Keratinocyte (primary cell): Measurements from ENCODE around the gene CC2D1A. TPM values are rescaled to one million over a fixed set of nuclear protein-coding genes. Genes with fewer than 3 reads are reported as not detected.

Experiments used
- DNase-seq: peaks from one replicate; pipeline ENCODE4 v3.0.0-alpha.2; 2011; ENCODE audit warnings: low read depth, missing footprints, low spot score
- FAIRE-seq: peaks from 2 replicates; lab custom pipeline; 2011; peaks lifted over from hg19 to GRCh38; lab: Jason Lieb, UNC
- H2AFZ ChIP-seq: 2 replicates; pipeline ENCODE4 v1.6.0; 2012; ENCODE audit warnings: low read length, control low read depth, inconsistent platforms; ENCODE audit not compliant: control insufficient read depth
- H3K27ac ChIP-seq: 2 replicates; pipeline ENCODE4 v1.5.1; 2011; ENCODE audit warnings: low read length; ENCODE audit not compliant: control insufficient read depth, insufficient read depth
- H3K27me3 ChIP-seq: 3 replicates; pipeline ENCODE4 v1.6.0; 2011; ENCODE audit warnings: low read length; ENCODE audit not compliant: control insufficient read depth, insufficient read depth; ENCODE audit errors: extremely low read depth
- H3K36me3 ChIP-seq, 2 experiments: 2 replicates in 1 of 2; 3 replicates in 1 of 2; pipeline ENCODE4 v1.5.1; 2011; ENCODE audit warnings: low read length in 2 of 2, mild to moderate bottlenecking in 1 of 2; ENCODE audit not compliant: control insufficient read depth in 2 of 2, insufficient read depth in 2 of 2; ENCODE audit errors: extremely low read depth in 1 of 2
- H3K4me1 ChIP-seq: 3 replicates; pipeline ENCODE4 v1.5.1; 2011; ENCODE audit warnings: low read length; ENCODE audit not compliant: control insufficient read depth, insufficient read depth; ENCODE audit errors: extremely low read depth
- H3K4me2 ChIP-seq: 3 replicates; pipeline ENCODE4 v1.6.0; 2011; ENCODE audit warnings: low read depth, low read length; ENCODE audit not compliant: control insufficient read depth, insufficient read depth; ENCODE audit errors: extremely low read depth
- H3K4me3 ChIP-seq, 3 experiments: fragments of 200-600 bp in 1 of 3; sonication (generic) in 1 of 3; 2 replicates in 2 of 3; 3 replicates in 1 of 3; pipeline ENCODE4 v1.5.1; 2011 to 2016; ENCODE audit warnings: low read length in 3 of 3, mild to moderate bottlenecking in 3 of 3, control low read depth in 2 of 3, inconsistent platforms in 1 of 3, low read depth in 1 of 3, mixed read lengths in 1 of 3, mixed run types in 1 of 3, moderate library complexity in 1 of 3; ENCODE audit not compliant: control insufficient read depth in 2 of 3, insufficient read depth in 2 of 3; ENCODE audit errors: extremely low read depth in 1 of 3
- H3K79me2 ChIP-seq: 2 replicates; pipeline ENCODE4 v1.6.0; 2012; ENCODE audit warnings: low read length; ENCODE audit not compliant: control insufficient read depth, insufficient read depth
- H3K9ac ChIP-seq: 3 replicates; pipeline ENCODE4 v1.6.0; 2011; ENCODE audit warnings: low read length; ENCODE audit not compliant: control insufficient read depth, insufficient read depth; ENCODE audit errors: extremely low read depth
- H3K9me1 ChIP-seq: 3 replicates; pipeline ENCODE4 v1.6.0; 2011; ENCODE audit warnings: low read length; ENCODE audit not compliant: control insufficient read depth, insufficient read depth; ENCODE audit errors: extremely low read depth
- H3K9me3 ChIP-seq: 2 replicates; pipeline ENCODE4 v1.5.1; 2012; ENCODE audit warnings: low read depth, low read length; ENCODE audit not compliant: control insufficient read depth
- H4K20me1 ChIP-seq: 3 replicates; pipeline ENCODE4 v1.6.0; 2011; ENCODE audit warnings: low read length; ENCODE audit not compliant: control insufficient read depth, insufficient read depth; ENCODE audit errors: extremely low read depth
- CTCF ChIP-seq, 3 experiments: IDR thresholded peaks in 1 of 3; conservative IDR thresholded peaks in 1 of 3; optimal IDR thresholded peaks in 1 of 3; 2 replicates in 2 of 3; 3 replicates in 1 of 3; pipeline versions ENCODE3 to v1.5.1; 2011; ENCODE audit warnings: low read length in 3 of 3, mild to moderate bottlenecking in 3 of 3, moderate library complexity in 2 of 3, control low read depth in 1 of 3, inconsistent platforms in 1 of 3; ENCODE audit not compliant: insufficient read depth in 2 of 3; ENCODE audit errors: extremely low read depth in 1 of 3
- EZH2 ChIP-seq: IDR thresholded peaks from one replicate; pipeline ENCODE4 v1.6.1; 2012; ENCODE audit warnings: inconsistent platforms, mild to moderate bottlenecking, low read length, moderate library complexity
- dilution Hi-C: fragments of 300-500 bp; cut with MboI; formaldehyde crosslinking; loops from one replicate; pipeline ENCODE4 v1.7.0; 2020; ENCODE audit warnings: low sequenced_read_pairs; ENCODE audit not compliant: extremely low pct_ligation_motif_present
- polyA plus RNA-seq, 5 experiments: library from polyadenylated mRNA; depleted of rRNA in 3 of 5; stranded (reverse) in 3 of 5; stranded (forward) in 1 of 5; unstranded in 1 of 5; fragments of >200 nt; gene quantifications; 1 replicate in 1 of 5; 2 replicates in 3 of 5; 3 replicates in 1 of 5; pipeline versions ENCODE4 v1.2.1 to v1.2.3, GENCODE V29; 2011 to 2012; ENCODE audit warnings: missing spikeins in 2 of 5, low read depth in 1 of 5, low replicate concordance in 1 of 5
- small RNA-seq, 3 experiments: library from RNA; depleted of rRNA; stranded (forward); fragments of <200 nt; gene quantifications; one replicate each; pipeline ENCODE3, GENCODE V24; 2012; ENCODE audit warnings: low read depth in 3 of 3, low replicate concordance in 1 of 3; ENCODE audit not compliant: insufficient read length in 3 of 3

The CC2D1A gene
- polyA plus RNA-seq, 1 donor (not counting 4 experiments of a cell fraction or from before 2014, with no cell fraction given), result 11.2 TPM

GRCh38 chr19:13979686-13980085, 73.7 kb downstream of the CC2D1A start:
- H3K27me3 ChIP-seq, result no peaks in the 10 kb centered on the region
- no peak for DNase-seq
- H3K4me2 ChIP-seq, result no peak overlapping the region
- dilution Hi-C loops, result no loop called here
- H3K9ac ChIP-seq, result no peak overlapping the region
- no peaks in the 10 kb centered on the region for H4K20me1 ChIP-seq
- no peak overlapping the region for H3K27ac ChIP-seq
- no peaks in the 10 kb centered on the region for H3K79me2 ChIP-seq
- FAIRE-seq, result no peak
- peaks cover 5 to 12% of the 10 kb centered on the region in 2 experiments for H3K36me3 ChIP-seq
- no peaks in the 10 kb centered on the region for H3K9me1 ChIP-seq
- peaks cover 2% of the 10 kb centered on the region for H3K4me1 ChIP-seq
- H2AFZ ChIP-seq, result no peak overlapping the region
- H3K4me3 ChIP-seq, result no peak overlapping the region
- no peaks in the 10 kb centered on the region for H3K9me3 ChIP-seq
- TF ChIP-seq CTCF (optimal IDR thresholded peaks at IDR 0.05 in 1 of 3, IDR thresholded peaks at IDR 0.05 in 1 of 3, conservative IDR thresholded peaks at IDR 0.05 in 1 of 3; ENCODE audit: extremely low read depth in 1 of 3, insufficient read depth in 2 of 3, low read length in 3 of 3) (no peak), EZH2 (no peak)

- Histone ChIP-seq H2AFZ (no peak overlapping the region), H3K79me2 (no peaks in the 10 kb centered on the region), H3K36me3 (peaks cover 5 to 12% of the 10 kb centered on the region in 2 experiments), H3K4me2 (no peak overlapping the region), H4K20me1 (no peaks in the 10 kb centered on the region), H3K4me1 (peaks cover 2% of the 10 kb centered on the region), H3K4me3 (no peak overlapping the region), H3K9me1 (no peaks in the 10 kb centered on the region), H3K9me3 (no peaks in the 10 kb centered on the region), H3K27me3 (no peaks in the 10 kb centered on the region), H3K27ac (no peak overlapping the region), H3K9ac (no peak overlapping the region)
- no peak for FAIRE-seq
- TF ChIP-seq CTCF (optimal IDR thresholded peaks at IDR 0.05 in 1 of 3, IDR thresholded peaks at IDR 0.05 in 1 of 3, conservative IDR thresholded peaks at IDR 0.05 in 1 of 3; ENCODE audit: extremely low read depth in 1 of 3, insufficient read depth in 2 of 3, low read length in 3 of 3), result no peak
- TF ChIP-seq EZH2, result no peak
- dilution Hi-C loops, result no loop called here
- no peak for DNase-seq
Observed at GRCh38 chr19:13980340-13980739, 74.3 kb downstream of the CC2D1A start.

Small RNAs within 50 kb of the gene (small RNA-seq; reads per million reads assigned to genes)
- 0.54 to 42.0 (median 13.8) reads per million in 3 experiments for gene MIR181C
- 0.67 to 12.8 (median 11.0) reads per million in 3 experiments for gene MIR181D

Other genes with a start within 250 kb of the CC2D1A start
- gene MRI1, start 141.7 kb upstream of the CC2D1A start, polyA plus RNA-seq, result 19.2 to 32.5 TPM (median 22.8 TPM) in 3 replicates
- 118 to 211 TPM (median 143 TPM) in 3 replicates for gene C19orf53, start 131.7 kb upstream of the CC2D1A start, polyA plus RNA-seq
- 0.71 to 1.1 TPM (median 1.00 TPM) in 3 replicates for gene ZSWIM4, start 110.8 kb upstream of the CC2D1A start, polyA plus RNA-seq
- 0.18 TPM in 1 of 3 replicates, not detected in the others for gene NANOS3, start 29.1 kb upstream of the CC2D1A start, polyA plus RNA-seq
- gene BRME1, start 84 bp upstream of the CC2D1A start, polyA plus RNA-seq, result 0.22 to 0.57 TPM (median 0.26 TPM) in 3 replicates
- gene PODNL1, start 32.2 kb downstream of the CC2D1A start, polyA plus RNA-seq, result 1.0 to 2.1 TPM (median 1.5 TPM) in 3 replicates
- 15.1 to 22.2 TPM (median 18.7 TPM) in 3 replicates for gene DCAF15, start 46.3 kb downstream of the CC2D1A start, polyA plus RNA-seq
- 0.45 to 0.97 TPM (median 0.48 TPM) in 3 replicates for gene RFX1, start 100.1 kb downstream of the CC2D1A start, polyA plus RNA-seq
- not detected in 3 replicates for gene RLN3, start 121.9 kb downstream of the CC2D1A start, polyA plus RNA-seq
- gene IL27RA, start 125.6 kb downstream of the CC2D1A start, polyA plus RNA-seq, result 2.2 to 3.0 TPM (median 2.8 TPM) in 3 replicates
- not detected in 3 replicates for gene PALM3, start 155.9 kb downstream of the CC2D1A start, polyA plus RNA-seq
- 0.79 to 1.2 TPM (median 0.96 TPM) in 3 replicates for gene MISP3, start 166.6 kb downstream of the CC2D1A start, polyA plus RNA-seq
- gene C19orf67, start 179.6 kb downstream of the CC2D1A start, polyA plus RNA-seq, result not detected in 3 replicates
- gene SAMD1, start 184.6 kb downstream of the CC2D1A start, polyA plus RNA-seq, result 5.3 to 11.3 TPM (median 7.3 TPM) in 3 replicates
- gene PRKACA, start 211.6 kb downstream of the CC2D1A start, polyA plus RNA-seq, result 10.1 to 57.2 TPM (median 13.7 TPM) in 3 replicates
- 2.1 to 13.1 TPM (median 7.8 TPM) in 3 replicates for gene ASF1B, start 230.4 kb downstream of the CC2D1A start, polyA plus RNA-seq